Stimulated activated CD8-positive, alpha-beta memory T cell treated with anti-CD3 and anti-CD28 coated beads, Interleukin-2, amount 100 ng/mL, for 48 hours (primary cell): ENCODE measurements around the gene SEMA3F.

Source experiments
- DNase-seq, 2 donors: peaks; one replicate each; pipeline ENCODE4 v3.0.0-alpha.2; 2020; ENCODE audit warnings: low read depth in 2 of 2

Gene SEMA3F

DNA sequence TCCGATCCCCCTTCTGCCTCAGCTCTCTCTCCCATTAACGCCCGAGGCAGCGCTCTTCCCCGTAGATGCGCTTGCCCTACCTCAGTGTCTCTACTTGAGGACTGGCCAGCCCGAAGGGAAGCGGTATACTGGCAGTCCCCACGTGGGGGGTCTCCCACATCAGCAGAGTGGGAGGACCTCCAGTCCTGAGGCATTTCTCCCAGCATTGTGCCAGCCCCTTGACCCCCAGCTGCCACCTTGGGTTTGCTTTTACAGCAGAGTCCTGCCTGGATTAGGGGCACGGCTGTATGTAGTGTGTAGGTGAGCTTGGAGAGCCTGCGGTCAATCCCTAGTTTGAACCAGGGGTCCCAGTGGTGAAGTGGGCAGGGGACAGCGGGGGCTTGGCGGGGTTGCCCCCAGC lies 767 bp downstream of the SEMA3F start:
- no peak for DNase-seq

- DNase-seq = no peak
These were observed 1.7 kb downstream of the SEMA3F start for GRCh38 chr3:50156549-50157493.

DNA sequence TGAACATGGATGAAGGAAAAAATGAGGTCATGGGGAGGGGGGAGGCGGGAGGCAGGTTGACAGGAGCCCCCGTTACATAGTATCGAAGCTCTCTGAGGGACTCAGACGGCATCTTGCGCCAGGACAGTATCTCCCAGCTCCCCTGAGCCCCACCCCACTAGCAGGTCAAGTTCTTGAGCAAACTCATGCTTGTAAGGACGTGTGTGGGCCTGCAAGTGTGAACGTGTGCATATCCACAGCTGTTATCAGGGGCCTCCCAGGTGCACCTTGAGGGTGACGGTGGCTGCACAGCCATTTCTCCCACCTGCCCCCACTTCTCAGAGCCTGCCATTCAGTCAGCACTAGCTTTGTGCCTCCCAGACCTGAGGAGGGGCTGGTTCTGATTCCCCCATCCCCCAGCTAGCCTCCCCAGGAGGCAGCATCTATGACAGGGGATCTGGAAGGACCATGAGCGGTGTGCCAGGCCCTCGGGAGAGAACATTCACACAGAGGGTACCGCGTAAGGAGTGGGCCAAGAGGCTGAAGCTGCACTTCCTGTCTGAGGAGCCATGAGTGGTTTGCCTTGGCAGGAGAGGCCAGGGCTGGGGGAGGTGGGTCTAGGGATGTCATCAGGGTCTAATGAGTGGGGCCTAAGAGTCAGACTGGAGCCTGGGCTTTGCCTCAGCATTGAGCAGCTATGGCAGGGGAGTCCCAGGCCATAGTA lies 2.9 kb downstream of the SEMA3F start:
- no peak for DNase-seq

DNA sequence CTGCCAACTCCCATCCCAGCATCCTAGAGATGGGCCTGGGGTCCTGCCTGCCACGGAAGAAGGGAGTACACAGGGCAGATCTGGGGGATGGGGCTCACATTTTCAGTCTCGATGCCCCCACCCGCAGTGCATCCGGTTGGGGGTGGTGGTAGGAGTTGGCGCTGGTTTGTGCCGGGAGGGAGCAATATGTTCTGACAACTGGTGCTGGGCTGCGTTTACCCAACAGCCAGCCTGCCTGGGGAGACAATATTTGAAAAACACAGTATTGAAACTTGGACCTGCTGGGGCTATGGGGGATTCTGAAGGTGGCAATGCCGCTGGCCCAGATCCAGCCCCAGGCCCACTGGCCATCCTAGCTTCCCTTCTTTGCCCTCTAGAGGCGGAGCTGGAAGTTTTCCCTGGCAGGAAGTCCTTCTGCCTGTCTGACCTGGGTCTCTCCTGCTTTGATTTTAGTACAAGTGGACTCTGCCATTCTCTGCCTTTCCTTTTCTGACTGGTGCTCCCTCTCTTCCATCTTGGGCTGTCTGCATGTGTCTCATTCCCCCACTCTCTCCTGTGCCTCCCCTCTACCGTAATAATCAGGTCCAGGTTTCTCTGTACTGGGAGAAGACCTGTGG lies 3.5 kb downstream of the SEMA3F start:
- no peak for DNase-seq

DNA sequence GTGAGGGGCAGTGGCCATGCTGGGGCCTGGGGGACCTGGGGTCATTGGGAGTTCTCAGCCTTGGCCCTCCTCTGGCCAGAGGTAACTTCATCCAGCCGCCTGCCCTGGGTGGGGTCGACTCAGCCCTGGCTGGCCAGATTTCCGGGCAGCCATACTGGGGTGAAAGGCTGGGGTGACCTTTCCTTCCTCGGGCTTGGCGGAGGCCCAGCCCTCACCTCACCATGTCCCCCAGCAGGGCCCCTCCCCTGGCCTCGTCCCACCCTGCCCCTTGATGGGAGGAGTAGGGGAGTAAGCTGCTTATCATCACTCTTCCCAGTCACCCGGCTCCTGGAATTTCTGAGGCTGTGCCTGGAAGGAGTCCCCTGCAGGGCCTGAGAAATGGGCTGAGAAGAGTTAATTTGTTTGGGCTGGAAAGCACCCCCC lies 5.4 kb downstream of the SEMA3F start:
- no peak for DNase-seq

DNA sequence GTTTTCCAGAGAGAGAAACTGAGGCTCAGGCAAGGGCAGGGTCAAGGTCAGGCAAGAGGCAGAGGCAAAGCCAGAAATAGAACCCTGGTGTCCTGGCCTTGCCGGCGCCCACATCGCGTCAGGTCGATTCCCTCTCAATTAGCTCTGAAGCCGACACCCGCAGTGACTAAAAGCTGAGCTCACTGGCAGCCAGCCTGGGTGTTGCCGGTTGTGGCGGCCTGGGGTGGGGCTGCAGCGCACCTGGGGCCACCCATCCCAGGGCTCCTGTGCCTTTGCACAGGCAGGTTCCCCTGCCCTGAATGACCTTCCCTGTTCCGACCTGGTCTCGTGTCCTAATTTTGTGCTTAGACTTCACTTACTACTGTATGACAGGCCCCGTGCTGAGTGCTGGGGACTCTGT lies 6.2 kb downstream of the SEMA3F start:
- DNase-seq = no peak

DNA sequence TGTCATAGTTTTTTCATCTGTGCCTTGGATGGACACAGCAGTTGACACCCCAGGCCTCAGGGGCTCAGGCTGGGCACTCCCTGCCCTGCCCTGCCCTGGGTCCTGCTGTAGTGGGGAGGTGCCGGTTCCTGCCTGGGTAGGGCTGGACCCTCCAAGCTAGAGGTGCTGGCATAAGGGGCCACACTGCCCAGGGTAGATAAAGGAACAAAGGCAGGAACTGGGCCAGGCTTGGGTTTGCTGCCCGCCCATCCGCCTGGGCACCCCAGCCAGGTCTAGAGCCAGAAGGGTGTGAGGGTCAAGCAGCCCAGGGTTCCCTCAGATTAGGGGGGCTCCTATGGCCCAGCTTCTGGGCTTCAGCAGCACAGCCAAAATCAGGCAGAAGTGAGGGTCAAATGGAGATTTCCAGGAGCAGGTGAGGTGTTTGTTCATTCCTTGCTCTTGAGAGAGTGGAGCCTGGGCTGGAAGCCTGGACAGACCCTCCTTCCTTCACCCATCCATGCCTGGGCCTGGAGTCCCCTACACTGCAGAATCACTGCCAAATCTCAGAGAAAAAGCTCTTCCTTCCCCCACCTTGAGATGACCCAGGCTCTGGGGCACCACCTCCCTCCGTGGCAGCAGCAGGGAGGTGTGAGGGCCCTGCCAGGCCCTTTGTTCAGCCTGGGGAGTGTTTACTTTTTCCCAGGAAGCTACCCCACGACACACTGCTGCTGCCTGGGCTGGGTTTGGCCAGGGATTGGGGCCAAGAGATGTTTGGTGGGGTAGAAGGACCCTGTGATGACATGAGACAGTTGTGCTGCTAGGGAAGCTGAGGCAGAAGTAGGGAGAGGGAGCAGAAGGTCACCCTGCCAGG lies 7.1 kb downstream of the SEMA3F start:
- no peak for DNase-seq

DNA sequence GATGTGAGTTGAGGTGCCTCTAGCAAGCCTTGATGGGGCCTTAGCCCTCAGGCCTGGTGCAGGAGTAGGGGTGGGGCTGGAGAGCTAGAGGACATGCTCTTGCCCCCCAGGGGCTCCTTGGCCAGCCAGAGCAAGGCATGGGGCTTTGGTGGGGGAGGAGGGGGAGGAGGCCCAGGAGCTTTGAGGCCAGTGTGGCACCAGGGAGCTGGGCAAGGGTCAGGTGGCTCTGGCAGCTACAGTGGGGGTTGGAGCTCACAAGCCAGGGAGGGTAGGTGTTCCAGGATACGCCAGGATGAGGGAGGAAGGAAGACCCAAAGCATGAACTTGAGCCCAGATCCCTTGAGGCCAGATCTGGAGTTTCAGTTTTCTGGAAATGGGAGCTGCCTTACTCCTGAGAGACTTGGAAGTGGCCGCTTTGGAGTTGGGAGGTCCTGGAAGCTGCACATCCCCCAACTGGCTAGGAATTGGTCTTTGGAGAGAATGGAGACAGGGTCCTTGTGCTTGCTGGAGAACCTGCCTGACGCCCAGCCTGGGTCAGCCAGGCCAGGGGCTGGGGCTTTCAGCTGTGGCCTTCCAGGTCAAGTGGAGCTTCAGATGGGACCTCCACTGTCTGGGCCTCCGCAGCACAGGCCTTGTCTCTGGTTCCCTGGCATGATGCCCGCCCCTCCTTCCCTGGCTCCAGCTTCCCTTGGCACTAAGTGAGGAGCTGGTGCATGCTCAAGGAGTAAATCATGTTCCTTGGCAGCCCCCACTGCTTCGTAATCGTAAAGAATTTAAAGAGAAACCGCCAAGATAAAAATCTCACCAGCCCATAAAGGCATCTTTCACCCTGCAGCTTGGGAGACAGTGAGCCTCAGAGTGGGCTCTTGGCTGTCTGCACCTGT lies 8.7 kb downstream of the SEMA3F start:
- DNase-seq = no peak

DNA sequence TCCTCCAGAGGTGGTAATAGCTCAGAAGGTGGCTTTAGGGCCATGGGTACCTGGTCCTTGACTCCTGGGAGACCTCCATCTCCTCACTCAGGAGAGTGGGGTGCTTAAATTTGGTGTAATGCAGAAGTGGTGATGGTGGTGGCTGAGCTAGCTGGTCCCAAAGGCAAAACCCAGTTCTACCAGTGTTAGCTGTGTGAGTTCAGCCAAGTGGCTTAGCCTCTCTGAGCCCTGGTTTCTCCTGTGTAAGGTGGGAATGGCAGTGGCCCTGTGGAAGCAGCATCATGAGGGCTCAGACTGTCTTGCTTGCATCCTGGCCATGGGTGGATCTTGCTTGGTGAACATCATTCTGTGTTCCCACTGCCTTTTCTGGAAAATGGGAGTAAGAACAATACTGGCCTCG lies 9.4 kb downstream of the SEMA3F start:
- no peak for DNase-seq

- no peak for DNase-seq
These were observed 10.1 kb downstream of the SEMA3F start for GRCh38 chr3:50164984-50165909.

DNA sequence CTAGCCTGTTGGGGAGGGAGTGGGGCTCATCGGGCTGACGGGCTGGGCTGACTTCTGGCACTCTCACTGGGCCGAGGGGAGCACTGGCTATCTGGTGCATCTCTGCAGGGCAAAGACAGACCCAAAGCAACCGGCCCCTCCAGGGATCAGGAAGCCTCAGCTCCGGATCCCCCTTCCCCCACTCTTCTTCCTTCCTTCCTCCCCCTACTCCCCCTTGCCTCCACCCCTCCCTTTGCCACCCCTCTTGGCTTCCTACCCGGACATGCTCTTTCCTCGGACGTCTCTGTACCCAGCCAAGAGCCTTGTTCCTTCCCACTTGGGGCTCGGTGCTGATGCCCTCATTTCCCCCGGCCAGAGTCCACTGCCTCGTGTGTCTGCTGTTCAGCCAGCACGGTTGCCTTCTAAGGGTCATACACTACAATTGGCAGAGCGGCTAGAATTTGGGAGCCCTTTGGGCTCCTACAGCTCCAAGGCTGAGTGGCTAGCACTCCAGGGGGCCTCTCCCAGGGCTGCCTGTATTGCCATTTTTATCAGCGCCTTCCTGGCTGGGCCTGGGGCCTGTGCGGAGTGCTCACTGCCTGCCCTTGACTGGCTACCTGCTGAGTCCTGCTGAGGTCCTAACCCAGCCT lies 10.9 kb downstream of the SEMA3F start:
- no peak for DNase-seq

- no peak for DNase-seq
These were observed 11.5 kb downstream of the SEMA3F start for GRCh38 chr3:50166620-50167019.

DNA sequence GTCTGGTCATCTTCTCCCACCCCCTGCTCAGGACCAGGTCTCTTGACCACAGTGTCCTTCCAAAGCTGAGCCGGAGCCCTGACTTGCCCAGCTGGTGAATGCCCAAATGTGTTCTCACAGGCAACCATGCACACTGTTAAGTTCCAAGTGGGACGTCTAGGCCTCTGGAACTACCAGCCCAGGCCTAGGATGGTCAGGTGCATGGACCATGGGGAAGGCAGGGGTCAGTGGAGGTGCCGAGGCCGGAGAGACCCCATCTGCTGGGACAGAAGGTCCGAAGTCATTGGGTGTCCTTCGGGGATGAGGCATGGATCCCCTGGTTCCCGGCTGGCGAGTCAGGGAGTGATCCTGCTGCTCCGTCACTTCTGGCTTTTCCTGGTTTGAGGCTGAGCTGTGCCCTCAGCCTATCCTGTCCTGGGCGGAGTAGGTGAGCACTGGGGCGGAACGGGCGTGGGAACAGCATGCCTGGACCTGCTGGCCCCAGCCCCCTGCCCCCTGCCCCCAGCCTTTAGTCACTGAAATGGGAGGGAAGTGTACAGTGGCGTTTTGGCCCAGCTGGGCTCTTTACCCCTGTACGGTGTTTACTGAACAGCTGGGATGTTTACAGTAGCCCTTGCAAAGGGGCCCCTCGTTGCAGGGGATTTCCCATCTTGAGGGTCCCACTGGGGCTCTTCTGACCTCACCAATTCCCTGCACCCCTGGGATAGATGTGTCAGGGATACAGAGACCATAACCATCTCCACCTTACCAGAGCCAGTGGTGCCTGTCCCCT lies 12.1 kb downstream of the SEMA3F start:
- no peak for DNase-seq

DNA sequence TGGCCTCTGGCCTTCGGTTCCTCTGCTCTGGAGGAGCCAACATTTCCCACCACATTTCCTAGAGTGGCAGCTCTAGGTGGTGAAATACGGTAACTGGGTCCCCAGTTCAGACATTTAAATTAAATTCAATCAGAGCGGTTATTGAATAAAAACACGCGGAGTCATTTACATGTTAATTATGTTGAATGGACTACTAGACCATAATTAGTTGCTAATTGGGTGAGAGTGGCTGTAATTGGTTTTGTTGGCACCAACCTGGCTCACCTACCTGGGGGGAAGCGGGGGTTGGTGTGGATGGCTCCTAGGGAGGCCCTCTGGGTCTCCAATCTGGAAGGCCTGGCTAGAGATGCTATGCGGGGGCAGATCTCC lies 12.7 kb downstream of the SEMA3F start:
- no peak for DNase-seq

DNA sequence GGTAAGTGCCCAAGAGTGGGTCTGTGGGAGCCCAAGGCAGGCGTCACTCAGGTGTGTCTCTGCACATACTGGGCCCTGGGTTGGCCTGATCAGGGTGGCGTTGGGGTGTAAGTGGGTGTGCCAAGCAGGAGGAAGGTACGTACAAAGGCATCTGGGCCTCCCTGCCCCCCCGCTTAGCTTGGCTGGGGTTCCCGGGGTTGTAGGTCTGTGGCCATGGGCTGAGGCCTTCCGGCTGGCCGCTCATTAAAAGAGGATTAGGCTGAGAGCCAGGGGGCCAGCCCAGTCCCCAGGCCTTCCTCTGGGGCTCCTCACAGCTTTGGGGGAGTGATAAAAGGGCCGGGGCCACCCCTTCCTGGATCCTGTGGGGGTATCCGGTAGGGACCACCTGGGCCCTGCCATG lies 13.3 kb downstream of the SEMA3F start:
- DNase-seq = no peak

GRCh38 chr3:50168791-50169190 lies 13.7 kb downstream of the SEMA3F start:
- no peak for DNase-seq

DNA sequence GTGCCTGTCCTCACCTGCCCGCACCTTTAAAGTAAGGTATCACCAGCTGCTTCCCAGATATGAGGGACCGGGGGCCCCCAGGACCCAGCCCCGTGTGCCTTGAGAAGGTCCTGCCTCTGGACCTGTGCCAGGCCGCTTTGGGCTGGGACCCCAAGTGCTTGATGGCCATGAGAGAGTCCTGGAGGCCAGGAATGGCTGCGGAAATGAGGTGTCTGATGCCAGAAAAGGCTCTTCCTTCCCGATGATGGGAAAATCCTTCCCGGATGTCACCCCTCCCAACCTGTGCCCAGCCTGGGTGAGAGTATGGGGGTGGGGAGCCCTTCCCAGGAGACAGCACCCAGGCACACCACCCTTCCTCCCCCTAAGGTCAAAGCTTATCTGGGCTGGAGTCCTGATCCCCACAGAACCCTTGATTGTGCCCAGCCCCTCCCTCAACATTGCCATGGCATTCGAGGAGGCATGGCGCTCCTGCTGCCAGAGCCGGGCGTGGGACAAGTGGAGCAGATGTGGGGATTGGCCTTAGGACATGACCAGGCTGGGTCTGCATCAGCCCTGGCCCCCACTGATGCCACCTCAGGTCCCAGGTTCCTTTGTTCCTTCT lies 14.2 kb downstream of the SEMA3F start:
- no peak for DNase-seq

- no peak for DNase-seq
These were observed 14.7 kb downstream of the SEMA3F start for GRCh38 chr3:50169858-50170257.
